Panc1 (cell line): ENCODE results near the gene PODNL1. TPM values are rescaled to one million over a fixed set of nuclear protein-coding genes. Genes with fewer than 3 reads are reported as not detected.

ENCODE experiments used
- ATAC-seq: fragments of 200-7000 bp; cut with Tn5 transposase; 2 replicates; pipeline ENCODE4 v1.9.1; 2020; ENCODE audit warnings: mild to moderate bottlenecking, moderate library complexity
- BruUV-seq: library from RNA; stranded (reverse); fragments of 400-500 nt; replicated peaks from 2 replicates; lab custom pipeline; 2021; lab: Mats Ljungman, UMichigan
- CTCF ChIA-PET: fragments of 300-600 bp; sonication (Branson Sonifier 250); formaldehyde crosslinking; loops from one replicate; lab custom pipeline; 2022; ENCODE audit warnings: antibody characterized with exemption; lab: Charles Lee
- POLR2A ChIA-PET: fragments of 300-600 bp; sonication (Branson Sonifier 250); formaldehyde crosslinking; loops from one replicate; lab custom pipeline; 2022; ENCODE audit warnings: antibody characterized with exemption; lab: Charles Lee
- DNase-seq: peaks from one replicate; pipeline ENCODE4 v3.0.0-alpha.2; 2010; ENCODE audit warnings: low read depth, low spot score
- H3K27ac ChIP-seq: 2 replicates; pipeline ENCODE4 v1.5.1; 2011; ENCODE audit warnings: mild to moderate bottlenecking, low read length, inconsistent platforms
- H3K27me3 ChIP-seq: fragments of 200-500 bp; sonication (Bioruptor generic); 2 replicates; pipeline ENCODE4 v1.6.0; 2014; ENCODE audit warnings: low read length, inconsistent platforms; ENCODE audit not compliant: control insufficient read depth, insufficient read depth
- H3K36me3 ChIP-seq: fragments of 200-500 bp; sonication (Bioruptor generic); 2 replicates; pipeline ENCODE4 v1.5.1; 2014; ENCODE audit warnings: inconsistent platforms, mild to moderate bottlenecking, low read length, moderate library complexity; ENCODE audit not compliant: control insufficient read depth, insufficient read depth
- H3K4me1 ChIP-seq: 2 replicates; pipeline ENCODE4 v1.5.1; 2011; ENCODE audit warnings: inconsistent platforms, mild to moderate bottlenecking, low read length, moderate library complexity; ENCODE audit not compliant: control insufficient read depth, insufficient read depth
- H3K4me3 ChIP-seq, 2 experiments: 2 replicates each; pipeline ENCODE4 v1.5.1; 2011 to 2012; ENCODE audit warnings: low read depth in 2 of 2, low read length in 2 of 2, mild to moderate bottlenecking in 2 of 2, inconsistent platforms in 1 of 2, moderate library complexity in 1 of 2
- H3K9me3 ChIP-seq: fragments of 200-500 bp; sonication (Bioruptor generic); 2 replicates; pipeline ENCODE4 v1.5.1; 2014; ENCODE audit warnings: low read depth, mild to moderate bottlenecking, inconsistent platforms, low read length, moderate library complexity; ENCODE audit not compliant: control insufficient read depth, insufficient read depth
- CTCF ChIP-seq: fragments of 450-650 bp; IDR thresholded peaks from 2 replicates; pipeline ENCODE4 v1.5.1; 2017; ENCODE audit warnings: mild to moderate bottlenecking
- POLR2AphosphoS5 ChIP-seq: IDR thresholded peaks from 2 replicates; pipeline ENCODE4 v1.6.1; 2012; ENCODE audit warnings: mild to moderate bottlenecking, low read depth, low read length, moderate library complexity
- REST ChIP-seq, 2 experiments: IDR thresholded peaks; 2 replicates each; pipeline ENCODE4 v1.6.1; 2011 to 2012; ENCODE audit warnings: low read depth in 2 of 2, control low read depth in 1 of 2, low read length in 1 of 2, mild to moderate bottlenecking in 1 of 2, moderate library complexity in 1 of 2; ENCODE audit not compliant: insufficient read depth in 1 of 2
- SIN3A ChIP-seq: IDR thresholded peaks from 2 replicates; pipeline ENCODE4 v1.6.1; 2012; ENCODE audit warnings: low read depth, mild to moderate bottlenecking, low read length, moderate library complexity, borderline replicate concordance; ENCODE audit not compliant: insufficient read depth
- TCF7L2 ChIP-seq: IDR thresholded peaks from 2 replicates; pipeline ENCODE4 v1.6.1; 2011; ENCODE audit warnings: mild to moderate bottlenecking, low read depth, low read length, inconsistent platforms
- in situ Hi-C: cut with HindIII; loops from 2 replicates; pipeline ENCODE4 v1.10.0; 2016; ENCODE audit warnings: low sequenced_read_pairs, low pct_unique_long_range_greater_than_20kb
- intact Hi-C: fragments of 100-400 bp; cut with micrococcal nuclease; formaldehyde crosslinking; loops from one replicate; pipeline ENCODE4 v1.10.0; 2022; ENCODE audit not compliant: unreplicated experiment
- total RNA-seq: library from RNA; stranded (reverse); gene quantifications from one replicate; pipeline ENCODE4 v1.2.1, GENCODE V29; 2021; ENCODE audit not compliant: unreplicated experiment

The PODNL1 gene
- total RNA-seq, 1 experiment from 2014 or later = 1.4 TPM

GRCh38 chr19:13918726-13919411 lies 19.3 kb downstream of the PODNL1 start:
- no peaks in the 10 kb centered on the region for H3K9me3 ChIP-seq
- ATAC-seq (no peak), DNase-seq (no peak)
- no peak overlapping the region for H3K27ac ChIP-seq
- ChIA-PET POLR2A (interaction anchor here (0.6 kb wide), 1 partner anchor 10 kb away, joined by 4 read pairs; no protein-coding TSS in a partner anchor), CTCF (no interaction called here)
- no peak overlapping the region for H3K4me3 ChIP-seq
- intact Hi-C loops = no loop called here
- H3K36me3 ChIP-seq = no peaks in the 10 kb centered on the region
- no peaks in the 10 kb centered on the region for H3K4me1 ChIP-seq
- no peak for TF ChIP-seq CTCF
- TF ChIP-seq SIN3A = no peak
- TF ChIP-seq POLR2AphosphoS5 = no peak
- no peak for TF ChIP-seq REST (IDR thresholded peaks at IDR 0.05; ENCODE audit: insufficient read depth in 1 of 2, low read depth in 2 of 2, low read length in 1 of 2)
- no peak for TF ChIP-seq TCF7L2
- H3K27me3 ChIP-seq = no peaks in the 10 kb centered on the region
- no TSS peak for BruUV-seq
- in situ Hi-C loops = no loop called here

GRCh38 chr19:13917888-13918406 lies 20.3 kb downstream of the PODNL1 start:
- Histone ChIP-seq H3K9me3 (no peaks in the 10 kb centered on the region), H3K4me1 (no peaks in the 10 kb centered on the region), H3K27me3 (no peaks in the 10 kb centered on the region), H3K36me3 (no peaks in the 10 kb centered on the region), H3K27ac (no peak overlapping the region), H3K4me3 (no peak overlapping the region)
- POLR2A ChIA-PET = no interaction called here
- CTCF ChIA-PET = no interaction called here
- intact Hi-C loops (no loop called here), in situ Hi-C loops (no loop called here)
- BruUV-seq = no TSS peak
- ATAC-seq (no peak), DNase-seq (no peak)
- TF ChIP-seq POLR2AphosphoS5 = no peak
- TF ChIP-seq REST (IDR thresholded peaks at IDR 0.05; ENCODE audit: insufficient read depth in 1 of 2, low read depth in 2 of 2, low read length in 1 of 2) = no peak
- TF ChIP-seq CTCF = no peak
- TF ChIP-seq TCF7L2 = no peak
- TF ChIP-seq SIN3A = no peak
